Measurements from ENCODE around the gene CERS6. TPM values are rescaled to one million over a fixed set of nuclear protein-coding genes. Genes with fewer than 3 reads are reported as not detected.
A peak's percentile ranks its signal among the peaks of the same experiment; 100 is the strongest.

The CERS6 gene
- total RNA-seq, 1 donor from 2014 or later: 66.5 TPM

DNA sequence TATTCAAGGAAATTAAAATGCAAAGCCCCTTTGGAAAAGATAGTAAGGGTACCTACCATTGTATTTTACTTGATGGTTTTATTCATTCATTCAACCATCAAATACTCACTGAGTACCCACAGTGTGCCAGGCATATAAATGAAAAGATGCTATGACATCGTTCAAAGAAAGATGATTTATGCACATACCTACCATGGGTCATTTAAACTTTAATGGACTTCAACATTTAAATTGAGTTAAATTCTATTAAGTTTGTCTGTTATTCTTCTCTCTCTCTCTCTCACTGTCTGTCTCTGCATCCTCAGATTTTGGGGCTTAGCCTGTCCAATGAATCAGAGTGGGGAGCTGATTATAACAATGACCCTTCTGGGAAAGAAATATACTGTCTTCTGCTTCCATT lies 87.9 kb downstream of the CERS6 start:
- Mint-ChIP-seq H3K9me3 (peaks cover 20% of the 10 kb centered on the region), H3K4me3 (no peak overlapping the region), H3K36me3 (peaks cover 37% of the 10 kb centered on the region), H3K27me3 (ENCODE audit: low read depth) (no peaks in the 10 kb centered on the region), H3K4me1 (peaks cover 31% of the 10 kb centered on the region), H3K27ac (peak overlapping the region; percentile 34)
- TF ChIP-seq, protein P1, sequence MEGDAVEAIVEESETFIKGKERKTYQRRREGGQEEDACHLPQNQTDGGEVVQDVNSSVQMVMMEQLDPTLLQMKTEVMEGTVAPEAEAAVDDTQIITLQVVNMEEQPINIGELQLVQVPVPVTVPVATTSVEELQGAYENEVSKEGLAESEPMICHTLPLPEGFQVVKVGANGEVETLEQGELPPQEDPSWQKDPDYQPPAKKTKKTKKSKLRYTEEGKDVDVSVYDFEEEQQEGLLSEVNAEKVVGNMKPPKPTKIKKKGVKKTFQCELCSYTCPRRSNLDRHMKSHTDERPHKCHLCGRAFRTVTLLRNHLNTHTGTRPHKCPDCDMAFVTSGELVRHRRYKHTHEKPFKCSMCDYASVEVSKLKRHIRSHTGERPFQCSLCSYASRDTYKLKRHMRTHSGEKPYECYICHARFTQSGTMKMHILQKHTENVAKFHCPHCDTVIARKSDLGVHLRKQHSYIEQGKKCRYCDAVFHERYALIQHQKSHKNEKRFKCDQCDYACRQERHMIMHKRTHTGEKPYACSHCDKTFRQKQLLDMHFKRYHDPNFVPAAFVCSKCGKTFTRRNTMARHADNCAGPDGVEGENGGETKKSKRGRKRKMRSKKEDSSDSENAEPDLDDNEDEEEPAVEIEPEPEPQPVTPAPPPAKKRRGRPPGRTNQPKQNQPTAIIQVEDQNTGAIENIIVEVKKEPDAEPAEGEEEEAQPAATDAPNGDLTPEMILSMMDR (IDR thresholded peaks at IDR 0.05; ENCODE audit: unreplicated experiment): no peak
- DNase-seq (ENCODE audit: low spot score in 2 of 2, unreplicated experiment in 2 of 2): no peak

DNA sequence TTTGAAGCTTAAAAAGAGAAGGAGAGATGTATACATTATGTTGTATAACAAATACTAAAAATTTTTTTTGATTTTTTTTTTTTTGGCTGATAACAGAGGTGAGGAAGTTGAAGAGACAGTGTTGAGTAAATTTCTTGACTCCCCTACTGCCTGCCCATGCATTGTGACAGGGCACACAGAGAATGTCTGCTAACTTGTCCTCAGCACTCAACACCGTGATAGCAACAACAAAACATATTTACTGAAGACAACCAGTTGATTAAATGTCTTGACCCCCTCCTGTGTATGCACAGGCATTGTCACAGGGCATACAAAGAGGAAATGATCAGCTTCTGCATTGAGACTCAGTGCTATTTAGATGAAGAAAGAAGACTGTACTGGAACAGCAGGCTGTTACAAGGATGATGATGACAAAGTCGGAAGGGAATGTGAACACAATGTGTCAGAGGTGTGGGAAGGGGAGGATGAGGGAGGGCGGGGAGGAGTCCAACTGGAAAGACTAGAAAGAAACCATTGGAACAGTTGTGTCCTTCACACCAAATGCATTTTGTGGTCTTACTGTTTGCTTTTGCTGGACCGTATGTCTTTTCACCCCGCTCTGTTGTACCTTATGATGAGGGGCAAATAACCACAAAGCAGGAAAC lies 89.5 kb downstream of the CERS6 start:
- no peak for DNase-seq (ENCODE audit: low spot score in 2 of 2, unreplicated experiment in 2 of 2)
- Mint-ChIP-seq H3K27ac (peak overlapping the region; percentile 55), H3K36me3 (peaks cover 34% of the 10 kb centered on the region), H3K4me3 (no peak overlapping the region), H3K27me3 (ENCODE audit: low read depth) (no peaks in the 10 kb centered on the region), H3K9me3 (peaks cover 8% of the 10 kb centered on the region), H3K4me1 (peaks cover 31% of the 10 kb centered on the region)
- TF ChIP-seq, protein P1 (IDR thresholded peaks at IDR 0.05; ENCODE audit: unreplicated experiment): no peak

DNA sequence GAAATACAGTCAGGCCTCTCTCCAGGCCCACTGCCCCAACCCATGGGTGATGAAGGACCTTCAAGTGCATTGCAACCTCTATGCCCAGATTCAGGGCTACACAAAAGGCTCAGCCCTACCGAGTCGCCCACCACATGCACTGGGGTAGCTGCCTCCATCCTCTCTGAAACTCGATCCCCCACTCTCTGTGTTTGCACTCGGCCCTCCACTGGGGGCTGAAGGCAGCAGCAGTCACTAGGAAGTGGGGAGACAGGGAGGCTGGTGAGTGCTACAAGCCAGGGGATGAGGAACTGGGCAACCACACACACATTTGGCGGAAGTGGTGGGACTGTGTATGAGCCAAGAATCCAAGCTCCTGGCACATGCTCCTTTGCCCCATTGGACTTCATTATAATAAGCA lies 94.6 kb downstream of the CERS6 start:
- Mint-ChIP-seq H3K36me3 (peaks cover 34% of the 10 kb centered on the region), H3K4me1 (peaks cover 26% of the 10 kb centered on the region), H3K27me3 (ENCODE audit: low read depth) (no peaks in the 10 kb centered on the region), H3K27ac (no peak overlapping the region), H3K4me3 (no peak overlapping the region), H3K9me3 (no peaks in the 10 kb centered on the region)
- no peak for DNase-seq (ENCODE audit: low spot score in 2 of 2, unreplicated experiment in 2 of 2)
- TF ChIP-seq, protein P1 (IDR thresholded peaks at IDR 0.05; ENCODE audit: unreplicated experiment): no peak

DNA sequence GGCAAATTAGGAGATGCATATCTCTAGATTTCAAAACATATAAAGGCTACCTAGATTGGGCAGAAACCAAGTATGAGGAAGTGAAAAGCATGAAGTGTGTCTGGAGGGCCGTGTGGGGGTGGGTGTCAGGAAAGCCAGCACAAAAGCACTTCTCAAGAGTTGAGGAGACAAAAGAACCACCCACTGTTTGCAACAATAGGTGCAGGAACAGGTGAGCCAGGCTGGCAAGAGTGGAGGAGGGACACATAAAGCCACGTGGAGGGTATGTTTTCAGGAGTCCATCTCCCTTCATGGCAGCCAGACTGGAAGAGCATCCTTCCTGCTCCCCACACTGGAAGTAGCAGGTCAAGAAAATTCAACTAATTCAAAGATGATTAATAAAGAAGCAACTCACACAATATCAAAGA lies 96.4 kb downstream of the CERS6 start:
- H3K36me3 Mint-ChIP-seq: peaks cover 29% of the 10 kb centered on the region
- H3K27me3 Mint-ChIP-seq (ENCODE audit: low read depth): no peaks in the 10 kb centered on the region
- H3K4me1 Mint-ChIP-seq: peaks cover 23% of the 10 kb centered on the region
- TF ChIP-seq, protein P1 (IDR thresholded peaks at IDR 0.05; ENCODE audit: unreplicated experiment): no peak
- no peak for DNase-seq (ENCODE audit: low spot score in 2 of 2, unreplicated experiment in 2 of 2)
- H3K9me3 Mint-ChIP-seq: no peaks in the 10 kb centered on the region
- H3K27ac Mint-ChIP-seq: peak overlapping the region; percentile 84
- no peak overlapping the region for H3K4me3 Mint-ChIP-seq

DNA sequence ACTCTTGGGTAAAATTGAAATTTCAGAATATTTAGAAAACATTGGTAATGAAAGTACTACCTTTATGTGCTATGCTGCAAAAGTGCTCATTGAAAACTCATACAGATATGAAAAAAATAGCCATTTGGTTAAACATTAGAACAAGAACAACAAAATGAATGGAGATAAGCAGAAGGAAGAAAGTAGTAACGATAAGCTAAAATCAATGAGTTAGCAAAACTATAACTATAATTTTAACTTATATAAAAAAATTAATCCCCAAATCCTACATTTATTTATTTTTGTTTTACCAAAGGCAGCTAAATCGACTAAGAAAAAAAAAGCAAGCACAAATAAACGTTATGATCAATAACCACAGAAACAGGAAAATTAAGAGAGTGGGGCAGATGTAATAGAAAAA lies 99.2 kb downstream of the CERS6 start:
- Mint-ChIP-seq H3K27ac (no peak overlapping the region), H3K27me3 (ENCODE audit: low read depth) (no peaks in the 10 kb centered on the region), H3K4me3 (no peak overlapping the region), H3K9me3 (peaks cover 4% of the 10 kb centered on the region), H3K4me1 (peaks cover 14% of the 10 kb centered on the region), H3K36me3 (peaks cover 23% of the 10 kb centered on the region)
- TF ChIP-seq, protein P1 (IDR thresholded peaks at IDR 0.05; ENCODE audit: unreplicated experiment): no peak
- DNase-seq (ENCODE audit: low spot score in 2 of 2, unreplicated experiment in 2 of 2): no peak
